K562 (cell line): ENCODE results near the gene TRAF3. TPM values are rescaled to one million over a fixed set of nuclear protein-coding genes. Genes with fewer than 3 reads are reported as not detected.

Experiments used
- ATAC-seq: fragments of 200-7000 bp; cut with Tn5 transposase; 3 replicates; pipeline ENCODE4 v1.9.1; 2020; ENCODE audit warnings: moderate library complexity
- BruUV-seq: library from RNA; stranded (reverse); fragments of 400-500 nt; replicated peaks from 2 replicates; lab custom pipeline; 2021; lab: Mats Ljungman, UMichigan
- CTCF ChIA-PET: fragments of 300-600 bp; formaldehyde crosslinking; extraction: SDS; loops from one replicate; lab custom pipeline; 2021; ENCODE audit warnings: low intra/inter-chr PET ratio; lab: Yijun Ruan, JAX
- POLR2A ChIA-PET: fragments of 300-600, 350-650 bp; sonication (Branson Sonifier 250); formaldehyde crosslinking; extraction: SDS; loops from one replicate; lab custom pipeline; 2021; ENCODE audit warnings: antibody characterized with exemption, inconsistent platforms; lab: Yijun Ruan, JAX
- DNase-seq, 4 experiments: peaks; one replicate each; pipeline versions ENCODE4 v3.0.0 to v3.0.0-alpha.2; 2011 to 2018; ENCODE audit warnings: low spot score in 3 of 4, mixed read lengths in 3 of 4; ENCODE audit errors: extremely low read depth in 1 of 4
- FAIRE-seq: peaks from 2 replicates; lab custom pipeline; 2011; peaks lifted over from hg19 to GRCh38; lab: Jason Lieb, UNC
- H2AFZ ChIP-seq: 2 replicates; pipeline ENCODE4 v1.6.0; 2011; ENCODE audit warnings: low read depth, low read length, control low read depth, inconsistent platforms
- H3K27ac ChIP-seq: fragments of 200-600 bp; 3 replicates; pipeline ENCODE4 v1.8.0; 2011; ENCODE audit warnings: low read depth, mild to moderate bottlenecking, control low read depth, inconsistent platforms, low read length, moderate library complexity, mixed read lengths; ENCODE audit errors: extremely low read depth
- H3K27me3 ChIP-seq, 2 experiments: fragments of 300-600 bp in 1 of 2; 2 replicates in 1 of 2; 3 replicates in 1 of 2; pipeline versions ENCODE4 v1.6.0 to v1.8.0; 2011; ENCODE audit warnings: inconsistent platforms in 2 of 2, low read length in 2 of 2, mild to moderate bottlenecking in 1 of 2, mixed read lengths in 1 of 2, moderate library complexity in 1 of 2; ENCODE audit not compliant: control insufficient read depth in 2 of 2, insufficient read depth in 2 of 2
- H3K36me3 ChIP-seq: fragments of 300-600 bp; 3 replicates; pipeline ENCODE4 v1.8.0; 2011; ENCODE audit warnings: mild to moderate bottlenecking, low read length, inconsistent platforms; ENCODE audit not compliant: control insufficient read depth, insufficient read depth
- H3K4me1 ChIP-seq, 2 experiments: fragments of 200-600 bp in 1 of 2; replicated peaks in 1 of 2; 2 replicates in 1 of 2; 3 replicates in 1 of 2; pipeline versions ENCODE4 v1.5.1 to v1.8.0; 2011; ENCODE audit warnings: inconsistent platforms in 2 of 2, low read length in 2 of 2, mild to moderate bottlenecking in 1 of 2, mixed read lengths in 1 of 2, moderate library complexity in 1 of 2; ENCODE audit not compliant: control insufficient read depth in 2 of 2, insufficient read depth in 2 of 2
- H3K4me2 ChIP-seq: 2 replicates; pipeline ENCODE4 v1.6.1; 2011; ENCODE audit warnings: low read length, control low read depth, inconsistent platforms, mixed read lengths; ENCODE audit not compliant: insufficient read depth
- H3K4me3 ChIP-seq: fragments of 200-600 bp; sonication (generic), shearing (Covaris generic); 2 replicates; pipeline ENCODE4 v1.5.1; 2016; ENCODE audit warnings: control low read depth, inconsistent platforms
- H3K79me2 ChIP-seq: fragments of 200-600 bp; 3 replicates; pipeline ENCODE4 v1.8.0; 2011; ENCODE audit warnings: low read length, inconsistent platforms; ENCODE audit not compliant: control insufficient read depth, insufficient read depth
- H3K9ac ChIP-seq, 2 experiments: 2 replicates each; pipeline versions ENCODE4 v1.6.0 to v1.6.1; 2011; ENCODE audit warnings: low read depth in 2 of 2, low read length in 2 of 2, control low read depth in 1 of 2, inconsistent platforms in 1 of 2, mild to moderate bottlenecking in 1 of 2, mixed read lengths in 1 of 2; ENCODE audit not compliant: insufficient read depth in 1 of 2
- H3K9me1 ChIP-seq: one replicate; pipeline ENCODE4 v1.6.0; 2011; ENCODE audit warnings: inconsistent platforms, mild to moderate bottlenecking, low read length, moderate library complexity; ENCODE audit not compliant: control insufficient read depth, insufficient read depth
- H3K9me3 ChIP-seq: replicated peaks from 2 replicates; pipeline ENCODE4 v1.5.1; 2011; ENCODE audit warnings: low read depth, low read length, inconsistent platforms; ENCODE audit not compliant: control insufficient read depth, insufficient read depth
- H4K20me1 ChIP-seq: replicated peaks from 2 replicates; pipeline ENCODE4 v1.6.1; 2011; ENCODE audit warnings: low read length, inconsistent platforms, mixed read lengths; ENCODE audit not compliant: control insufficient read depth, insufficient read depth
- BRF1 ChIP-seq: IDR thresholded peaks from 3 replicates; pipeline ENCODE4 v1.6.1; 2011; ENCODE audit warnings: borderline replicate concordance, mild to moderate bottlenecking; ENCODE audit not compliant: insufficient read length; ENCODE audit errors: extremely low read depth
- GTF2E2 ChIP-seq: fragments of 200-800 bp; sonication (Bioruptor generic); IDR thresholded peaks from 2 replicates; pipeline ENCODE4 v1.6.1; 2016; ENCODE audit warnings: missing genetic modification characterization, missing compliant biosample characterization
- PPARD ChIP-seq: fragments of 250-450 bp; sonication (Bioruptor Pico); IDR thresholded peaks from 2 replicates; pipeline ENCODE4 v1.8.0; 2022; ENCODE audit warnings: inconsistent platforms, mild to moderate bottlenecking, moderate library complexity
- PTBP1 ChIP-seq: fragments of 200-400 bp; formaldehyde crosslinking; IDR thresholded peaks from 2 replicates; pipeline ENCODE4 v1.6.1; 2017; ENCODE audit warnings: low read depth, low read length
- ZNF75A ChIP-seq: fragments of 450-650 bp; formaldehyde crosslinking; IDR thresholded peaks from 2 replicates; pipeline ENCODE4 v1.4.0; 2020; ENCODE audit warnings: mild to moderate bottlenecking
- WGBS: fragments of 100-300 bp; shearing (Covaris generic); methylation state at CpG from one replicate; pipeline ENCODE4 v1.1.6; 2016; ENCODE audit warnings: low coverage, mixed read lengths; ENCODE audit not compliant: insufficient coverage; ENCODE audit errors: missing lambda C conversion rate; 5-methylcytosine and 5-hydroxymethylcytosine counted together
- in situ Hi-C: fragments of 300-500 bp; cut with MboI; formaldehyde crosslinking; loops from 4 replicates; pipeline ENCODE4 v1.15.0; 2018; ENCODE audit warnings: inconsistent platforms, mixed read lengths
- intact Hi-C: fragments of 100-400 bp; cut with micrococcal nuclease; formaldehyde crosslinking; loops from 2 replicates; pipeline ENCODE4 v1.14.2; 2022
- polyA plus RNA-seq, 8 experiments: library from polyadenylated mRNA; depleted of rRNA in 4 of 8; stranded (reverse) in 5 of 8; unstranded in 3 of 8; fragments of >200 nt; fragmentation: Nextera tagmentation in 2 of 8; fragmentation: Illumina TruSeq in 1 of 8; extraction: Ambion mirVana in 2 of 8; extraction: Trizol in 1 of 8; gene quantifications; 2 replicates each; pipeline versions ENCODE4 v1.2.1 to v1.2.3, GENCODE V29; 2011 to 2014; ENCODE audit warnings: inconsistent platforms in 1 of 8, missing spikeins in 1 of 8
- total RNA-seq, 7 experiments: library from RNA; depleted of rRNA in 6 of 7; stranded (reverse); fragments of >200 nt in 6 of 7; fragmentation: Illumina TruSeq in 2 of 7; extraction: Trizol in 2 of 7; gene quantifications; 2 replicates each; pipeline versions ENCODE4 v1.2.1 to v1.2.3, GENCODE V29; 2011 to 2021; ENCODE audit warnings: low replicate concordance in 1 of 7
- TF ChIP-seq, protein P1 (sequence below): fragments of 450-650 bp; IDR thresholded peaks from 2 replicates; pipeline ENCODE4 v1.6.1; 2016
- TF ChIP-seq, protein P2 (sequence below): fragments of 450-650 bp; formaldehyde crosslinking; IDR thresholded peaks from 2 replicates; pipeline ENCODE4 v1.4.0; 2020; ENCODE audit warnings: mild to moderate bottlenecking
- TF ChIP-seq, protein P3 (sequence below): fragments of 200-800 bp; sonication (Bioruptor generic); IDR thresholded peaks from 2 replicates; pipeline ENCODE4 v1.6.1; 2017; ENCODE audit warnings: missing genetic modification characterization, missing compliant biosample characterization

TRAF3 gene
- total and polyA plus RNA-seq, 9 of the 15 experiments (the other 6 are each of a cell fraction or from before 2014, with no cell fraction given) = 0.52 to 21.3 (median 9.9) TPM

DNA sequence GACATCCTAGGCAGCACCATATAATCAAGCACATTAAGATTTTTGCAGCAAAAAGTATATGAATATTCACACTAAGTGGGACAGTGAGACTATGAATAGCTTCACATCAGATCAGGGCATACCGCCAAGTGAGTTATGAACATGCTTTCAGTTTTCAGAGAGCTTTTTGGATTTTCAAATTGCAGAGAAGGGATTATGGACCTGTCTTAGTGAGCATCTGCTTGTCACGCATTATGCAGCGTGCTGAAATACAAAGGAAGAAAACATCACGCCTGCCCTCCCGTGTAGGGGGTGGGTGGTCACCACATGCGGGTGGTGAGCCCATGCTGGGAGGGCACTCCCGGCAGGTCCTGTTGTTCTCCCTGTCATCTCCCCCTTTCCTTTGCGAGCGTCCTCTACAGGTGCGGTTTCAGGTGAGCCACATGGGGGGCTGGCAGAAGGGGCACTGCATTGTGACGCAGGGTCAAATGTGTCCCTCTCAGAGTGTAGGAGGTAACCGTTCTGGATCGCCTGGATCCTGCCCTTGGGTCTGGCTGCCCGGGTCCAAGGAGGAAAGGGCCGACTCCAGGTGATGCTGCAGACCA is 42.6 kb downstream of the TRAF3 start (continued):
- TF ChIP-seq, protein P1, sequence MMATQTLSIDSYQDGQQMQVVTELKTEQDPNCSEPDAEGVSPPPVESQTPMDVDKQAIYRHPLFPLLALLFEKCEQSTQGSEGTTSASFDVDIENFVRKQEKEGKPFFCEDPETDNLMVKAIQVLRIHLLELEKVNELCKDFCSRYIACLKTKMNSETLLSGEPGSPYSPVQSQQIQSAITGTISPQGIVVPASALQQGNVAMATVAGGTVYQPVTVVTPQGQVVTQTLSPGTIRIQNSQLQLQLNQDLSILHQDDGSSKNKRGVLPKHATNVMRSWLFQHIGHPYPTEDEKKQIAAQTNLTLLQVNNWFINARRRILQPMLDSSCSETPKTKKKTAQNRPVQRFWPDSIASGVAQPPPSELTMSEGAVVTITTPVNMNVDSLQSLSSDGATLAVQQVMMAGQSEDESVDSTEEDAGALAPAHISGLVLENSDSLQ = no peak
- TF ChIP-seq PTBP1 = no peak
- TF ChIP-seq, protein P2, sequence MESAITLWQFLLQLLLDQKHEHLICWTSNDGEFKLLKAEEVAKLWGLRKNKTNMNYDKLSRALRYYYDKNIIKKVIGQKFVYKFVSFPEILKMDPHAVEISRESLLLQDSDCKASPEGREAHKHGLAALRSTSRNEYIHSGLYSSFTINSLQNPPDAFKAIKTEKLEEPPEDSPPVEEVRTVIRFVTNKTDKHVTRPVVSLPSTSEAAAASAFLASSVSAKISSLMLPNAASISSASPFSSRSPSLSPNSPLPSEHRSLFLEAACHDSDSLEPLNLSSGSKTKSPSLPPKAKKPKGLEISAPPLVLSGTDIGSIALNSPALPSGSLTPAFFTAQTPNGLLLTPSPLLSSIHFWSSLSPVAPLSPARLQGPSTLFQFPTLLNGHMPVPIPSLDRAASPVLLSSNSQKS (CRISPR knock-in tag) = no peak
- TF ChIP-seq BRF1 = no peak
- TF ChIP-seq GTF2E2 (tag) = no peak

DNA sequence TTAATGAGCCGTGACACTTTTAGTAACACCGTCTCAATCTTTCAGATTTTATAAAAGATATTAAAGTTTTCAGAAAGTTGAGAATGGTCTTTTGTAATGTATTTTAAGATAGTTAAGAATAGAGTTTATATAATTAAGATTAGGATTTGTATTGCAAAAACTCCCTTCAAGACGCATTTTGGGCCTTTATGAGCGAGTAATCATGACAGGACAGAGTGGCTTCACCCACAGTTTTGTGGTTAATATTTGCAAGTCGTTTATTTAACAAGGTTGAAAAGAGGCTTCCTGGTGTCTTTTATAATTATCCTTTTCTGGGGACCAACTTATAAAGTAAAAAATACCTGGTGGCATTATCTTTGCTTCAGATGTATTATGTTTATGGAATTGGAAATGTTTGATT is 44.0 kb downstream of the TRAF3 start:
- ChIA-PET POLR2A (no interaction called here), CTCF (no interaction called here)
- no peak for ATAC-seq
- no peak overlapping the region for H3K4me3 ChIP-seq
- H3K27ac ChIP-seq = no peak overlapping the region
- FAIRE-seq = no peak
- no peak overlapping the region for H3K4me2 ChIP-seq
- H3K27me3 ChIP-seq = no peaks in the 10 kb centered on the region
- peaks cover 40% of the 10 kb centered on the region for H3K79me2 ChIP-seq
- TF ChIP-seq ZNF75A (CRISPR knock-in tag) (no peak), PPARD (CRISPR knock-in tag) (no peak)
- TF ChIP-seq, protein P3, sequence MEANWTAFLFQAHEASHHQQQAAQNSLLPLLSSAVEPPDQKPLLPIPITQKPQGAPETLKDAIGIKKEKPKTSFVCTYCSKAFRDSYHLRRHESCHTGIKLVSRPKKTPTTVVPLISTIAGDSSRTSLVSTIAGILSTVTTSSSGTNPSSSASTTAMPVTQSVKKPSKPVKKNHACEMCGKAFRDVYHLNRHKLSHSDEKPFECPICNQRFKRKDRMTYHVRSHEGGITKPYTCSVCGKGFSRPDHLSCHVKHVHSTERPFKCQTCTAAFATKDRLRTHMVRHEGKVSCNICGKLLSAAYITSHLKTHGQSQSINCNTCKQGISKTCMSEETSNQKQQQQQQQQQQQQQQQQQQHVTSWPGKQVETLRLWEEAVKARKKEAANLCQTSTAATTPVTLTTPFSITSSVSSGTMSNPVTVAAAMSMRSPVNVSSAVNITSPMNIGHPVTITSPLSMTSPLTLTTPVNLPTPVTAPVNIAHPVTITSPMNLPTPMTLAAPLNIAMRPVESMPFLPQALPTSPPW (CRISPR knock-in tag) = no peak
- H3K9me3 ChIP-seq = no peaks in the 10 kb centered on the region
- no peaks in the 10 kb centered on the region for H3K9me1 ChIP-seq
- intact Hi-C loops = no loop called here
- DNase-seq = no peak
- no TSS peak for BruUV-seq
- no peaks in the 10 kb centered on the region; the same call in none of the 2 replicates for H4K20me1 ChIP-seq
- no peak overlapping the region for H3K9ac ChIP-seq
- H3K4me1 ChIP-seq = peaks cover 0 to 14% of the 10 kb centered on the region in 2 experiments; a peak in 3 of 5 replicates
- H2AFZ ChIP-seq = no peak overlapping the region
- no peaks in the 10 kb centered on the region for H3K36me3 ChIP-seq
- in situ Hi-C loops = no loop called here
- 76% methylated on average over 5 of the region's 5 CpGs for WGBS
